Liver (tissue), 9 donors: Measurements from ENCODE around the gene ARHGEF12. TPM values are rescaled to one million over a fixed set of nuclear protein-coding genes. Genes with fewer than 3 reads are reported as not detected.

Experiments used
- DNase-seq: peaks from one replicate; pipeline ENCODE4 v3.0.0-alpha.2; 2017; ENCODE audit warnings: low spot score
- H3K27ac ChIP-seq, 2 donors: one replicate each; pipeline ENCODE4 v1.7.0; 2013; ENCODE audit warnings: inconsistent platforms in 2 of 2, low read length in 2 of 2, control low read depth in 1 of 2, low read depth in 1 of 2, mild to moderate bottlenecking in 1 of 2
- H3K27me3 ChIP-seq, 4 donors: one replicate each; pipeline versions ENCODE4 v1.6.1 to v1.7.0; 2013; ENCODE audit warnings: low read length in 3 of 4, inconsistent platforms in 1 of 4, mild to moderate bottlenecking in 1 of 4, moderate library complexity in 1 of 4; ENCODE audit not compliant: control insufficient read depth in 4 of 4, insufficient read depth in 4 of 4
- H3K36me3 ChIP-seq, 4 donors: one replicate each; pipeline versions ENCODE4 v1.6.1 to v1.7.0; 2013; ENCODE audit warnings: low read length in 3 of 4, mild to moderate bottlenecking in 3 of 4, low read depth in 1 of 4, moderate library complexity in 1 of 4; ENCODE audit not compliant: control insufficient read depth in 4 of 4, insufficient read depth in 3 of 4
- H3K4me1 ChIP-seq, 4 donors: one replicate each; pipeline versions ENCODE4 v1.6.1 to v1.7.0; 2013; ENCODE audit warnings: low read length in 3 of 4, mild to moderate bottlenecking in 3 of 4, moderate library complexity in 1 of 4; ENCODE audit not compliant: control insufficient read depth in 4 of 4, insufficient read depth in 4 of 4
- H3K4me3 ChIP-seq, 3 donors: one replicate each; pipeline versions ENCODE4 v1.6.1 to v1.7.0; 2013; ENCODE audit warnings: low read length in 3 of 3, control low read depth in 1 of 3, low read depth in 1 of 3, mild to moderate bottlenecking in 1 of 3
- H3K9ac ChIP-seq, 2 donors: one replicate each; pipeline ENCODE4 v1.7.0; 2013; ENCODE audit warnings: low read length in 2 of 2, mild to moderate bottlenecking in 2 of 2, moderate library complexity in 2 of 2, control low read depth in 1 of 2, low read depth in 1 of 2
- H3K9me3 ChIP-seq, 4 donors: one replicate each; pipeline versions ENCODE4 v1.6.1 to v1.7.0; 2013; ENCODE audit warnings: low read length in 3 of 4; ENCODE audit not compliant: control insufficient read depth in 4 of 4
- ATF3 ChIP-seq: IDR thresholded peaks from 2 replicates; pipeline ENCODE4 v1.6.1; 2016; ENCODE audit warnings: antibody characterized with exemption
- CTCF ChIP-seq: fragments of 150-350 bp; IDR thresholded peaks from 2 replicates; pipeline ENCODE4 v1.5.1; 2017; ENCODE audit warnings: improper control_type of control experiment, low read depth, low read length; ENCODE audit not compliant: missing input control
- EGR1 ChIP-seq, 2 donors: IDR thresholded peaks; 2 replicates each; pipeline ENCODE4 v1.6.1; 2016 to 2018; ENCODE audit warnings: antibody characterized with exemption in 2 of 2, low read depth in 2 of 2
- FOXA1 ChIP-seq: IDR thresholded peaks from 2 replicates; pipeline ENCODE4 v1.6.1; 2016; ENCODE audit warnings: antibody characterized with exemption
- FOXA2 ChIP-seq: IDR thresholded peaks from 2 replicates; pipeline ENCODE4 v1.6.1; 2016; ENCODE audit warnings: antibody characterized with exemption
- GABPA ChIP-seq, 2 donors: IDR thresholded peaks in 1 of 2; conservative IDR thresholded peaks in 1 of 2; 2 replicates each; pipeline ENCODE4 v1.6.1; 2016; ENCODE audit warnings: antibody characterized with exemption in 2 of 2, mild to moderate bottlenecking in 1 of 2, moderate library complexity in 1 of 2
- HNF4A ChIP-seq, 2 donors: conservative IDR thresholded peaks; 2 replicates each; pipeline ENCODE4 v1.6.1; 2016; ENCODE audit warnings: antibody characterized with exemption in 2 of 2, mild to moderate bottlenecking in 2 of 2
- HNF4G ChIP-seq: IDR thresholded peaks from 2 replicates; pipeline ENCODE4 v1.6.1; 2016; ENCODE audit warnings: antibody characterized with exemption
- JUND ChIP-seq, 2 donors: IDR thresholded peaks; 2 replicates each; pipeline ENCODE4 v1.6.1; 2016; ENCODE audit warnings: antibody characterized with exemption in 2 of 2
- RAD21 ChIP-seq, 2 donors: IDR thresholded peaks; 2 replicates each; pipeline ENCODE4 v1.6.1; 2016; ENCODE audit warnings: antibody characterized with exemption in 2 of 2, mild to moderate bottlenecking in 2 of 2
- RXRA ChIP-seq, 2 donors: IDR thresholded peaks; 2 replicates each; pipeline ENCODE4 v1.6.1; 2017 to 2018; ENCODE audit warnings: antibody characterized with exemption in 2 of 2, mild to moderate bottlenecking in 1 of 2
- SP1 ChIP-seq: IDR thresholded peaks from 2 replicates; pipeline ENCODE4 v1.6.1; 2018; ENCODE audit warnings: antibody characterized with exemption, mild to moderate bottlenecking
- ZBTB33 ChIP-seq: IDR thresholded peaks from 2 replicates; pipeline ENCODE4 v1.6.1; 2016; ENCODE audit warnings: antibody characterized with exemption
- WGBS: extraction: QIAGEN DNeasy Blood & Tissue Kit; methylation state at CpG from one replicate; pipeline ENCODE4 v1.1.7; 2013; 5-methylcytosine and 5-hydroxymethylcytosine counted together
- polyA plus RNA-seq, 2 donors: library from polyadenylated mRNA; stranded (reverse) in 1 of 2; unstranded in 1 of 2; fragments of 200-250 nt in 1 of 2; fragments of >200 nt in 1 of 2; fragmentation: Nextera tagmentation in 1 of 2; extraction: Ambion mirVana in 1 of 2; gene quantifications; one replicate each; pipeline versions ENCODE4 v1.2.1 to v1.2.3, GENCODE V29; 2013 to 2015
- total RNA-seq, 2 donors: library from RNA; depleted of rRNA; stranded (reverse); fragments of >200 nt; gene quantifications; one replicate each; pipeline ENCODE4 v1.2.3, GENCODE V29; 2014
- donor health status: healthy.
- donor health status: healthy.
- donor health status: healthy.
- donor health status: healthy.
- donor health status: healthy.

Gene ARHGEF12
- total and polyA plus RNA-seq, 4 donors: 28.0 to 169 (median 53.9) TPM

- H3K4me1 ChIP-seq: peaks cover 0 to 2% (median 0%) of the 10 kb centered on the region in 4 donors
- WGBS: 97% methylated on average over 8 of the region's 8 CpGs
- H3K9me3 ChIP-seq: no peaks in the 10 kb centered on the region
- no peak overlapping the region for H3K9ac ChIP-seq
- no peak for TF ChIP-seq FOXA2
- no peak for TF ChIP-seq SP1
- TF ChIP-seq HNF4G: no peak
- no peak for TF ChIP-seq JUND (IDR thresholded peaks at IDR 0.05)
- no peak for TF ChIP-seq CTCF
- peaks cover 0 to 12% (median 4%) of the 10 kb centered on the region in 4 donors for H3K36me3 ChIP-seq
- H3K27me3 ChIP-seq: no peaks in the 10 kb centered on the region
- no peak overlapping the region for H3K27ac ChIP-seq
- no peak for DNase-seq
- H3K4me3 ChIP-seq: no peak overlapping the region
Measured at GRCh38 chr11:120410622-120411380, 74.6 kb downstream of the ARHGEF12 start.

GRCh38 chr11:120413480-120413879 lies 77.3 kb downstream of the ARHGEF12 start:
- Histone ChIP-seq H3K27me3 (no peaks in the 10 kb centered on the region), H3K9ac (no peak overlapping the region), H3K9me3 (no peaks in the 10 kb centered on the region), H3K4me3 (no peak overlapping the region), H3K36me3 (peaks cover 0 to 18% (median 3%) of the 10 kb centered on the region in 4 donors), H3K27ac (no peak overlapping the region), H3K4me1 (peaks cover 0 to 2% (median 0%) of the 10 kb centered on the region in 4 donors)
- no peak for DNase-seq
- no peak for TF ChIP-seq EGR1 (IDR thresholded peaks at IDR 0.05; ENCODE audit: low read depth in 2 of 2)
- no peak for TF ChIP-seq HNF4G
- TF ChIP-seq FOXA1: no peak
- TF ChIP-seq SP1: no peak
- TF ChIP-seq GABPA (IDR thresholded peaks at IDR 0.05 in 1 of 2, conservative IDR thresholded peaks at IDR 0.05 in 1 of 2): no peak
- no peak for TF ChIP-seq HNF4A (conservative IDR thresholded peaks at IDR 0.05)
- no peak for TF ChIP-seq RAD21 (IDR thresholded peaks at IDR 0.05)
- no peak for TF ChIP-seq ATF3

- TF ChIP-seq ATF3 (no peak), FOXA2 (no peak), ZBTB33 (no peak), RXRA (IDR thresholded peaks at IDR 0.05) (no peak), GABPA (IDR thresholded peaks at IDR 0.05 in 1 of 2, conservative IDR thresholded peaks at IDR 0.05 in 1 of 2) (no peak)
- Histone ChIP-seq H3K27ac (no peak overlapping the region), H3K27me3 (no peaks in the 10 kb centered on the region), H3K9me3 (no peaks in the 10 kb centered on the region), H3K36me3 (peaks cover 0 to 10% (median 8%) of the 10 kb centered on the region in 4 donors), H3K4me1 (peaks cover 3 to 9% (median 4%) of the 10 kb centered on the region in 4 donors), H3K4me3 (no peak overlapping the region), H3K9ac (no peak overlapping the region)
- WGBS: 89% methylated on average over 4 of the region's 4 CpGs
- DNase-seq: no peak
Measured at GRCh38 chr11:120420572-120420971, 84.4 kb downstream of the ARHGEF12 start.
